HL-60 (cell line): ENCODE results near the gene TRA2A.

ENCODE experiments used
- CTCF ChIP-seq: IDR thresholded peaks from one replicate; pipeline ENCODE4 v1.5.1; 2011; ENCODE audit warnings: low read length, control low read depth, inconsistent platforms; ENCODE audit not compliant: insufficient read depth
- GABPA ChIP-seq: IDR thresholded peaks from 2 replicates; pipeline ENCODE4 v1.6.1; 2012; ENCODE audit warnings: low read depth
- POLR2AphosphoS5 ChIP-seq: IDR thresholded peaks from 2 replicates; pipeline ENCODE4 v1.6.1; 2012; ENCODE audit warnings: low read depth
- REST ChIP-seq: IDR thresholded peaks from 2 replicates; pipeline ENCODE4 v1.6.1; 2012; ENCODE audit warnings: low read depth; ENCODE audit not compliant: insufficient replicate concordance
- SPI1 ChIP-seq: IDR thresholded peaks from 2 replicates; pipeline ENCODE4 v1.6.1; 2012; ENCODE audit warnings: low read depth, mild to moderate bottlenecking, borderline replicate concordance

GRCh38 chr7:23467806-23468525, 63.8 kb downstream of the TRA2A start:
- TF ChIP-seq CTCF (no peak), POLR2AphosphoS5 (no peak), REST (no peak), SPI1 (no peak), GABPA (no peak)
